KMS-11 (cell line): Measurements from ENCODE around the gene FAM120B.

Experiments used
- H2AFZ ChIP-seq: fragments of 200-600 bp; sonication (generic); 2 replicates; pipeline ENCODE4 v1.6.1; 2016; ENCODE audit warnings: antibody characterized with exemption, mixed run types, low read depth
- H3K27ac ChIP-seq: fragments of 200-600 bp; sonication (generic); 2 replicates; pipeline ENCODE4 v1.6.1; 2016; ENCODE audit warnings: mild to moderate bottlenecking, mixed run types
- H3K27me3 ChIP-seq: fragments of 200-600 bp; sonication (generic); 2 replicates; pipeline ENCODE4 v1.6.1; 2017; ENCODE audit warnings: mild to moderate bottlenecking, low read depth, mixed run types, moderate library complexity; ENCODE audit not compliant: insufficient read depth
- H3K36me3 ChIP-seq: fragments of 200-600 bp; sonication (generic); 2 replicates; pipeline ENCODE4 v1.6.1; 2017; ENCODE audit warnings: mild to moderate bottlenecking, mixed run types; ENCODE audit not compliant: insufficient read depth
- H3K4me1 ChIP-seq: fragments of 200-600 bp; sonication (generic); 2 replicates; pipeline ENCODE4 v1.6.1; 2016; ENCODE audit warnings: mild to moderate bottlenecking, low read depth, mixed run types; ENCODE audit not compliant: poor library complexity, severe bottlenecking
- H3K4me2 ChIP-seq: fragments of 200-600 bp; sonication (generic); 2 replicates; pipeline ENCODE4 v1.7.0; 2016; ENCODE audit warnings: mild to moderate bottlenecking, mixed run types
- H3K4me3 ChIP-seq: fragments of 200-600 bp; sonication (generic); IDR thresholded peaks from 2 replicates; pipeline ENCODE4 v1.6.1; 2017; ENCODE audit warnings: low read depth, low read length, mixed read lengths; ENCODE audit not compliant: insufficient read depth
- H3K79me2 ChIP-seq: fragments of 200-600 bp; sonication (generic); 2 replicates; pipeline ENCODE4 v1.6.1; 2016; ENCODE audit warnings: low read depth, mixed run types; ENCODE audit not compliant: insufficient read depth
- H3K9ac ChIP-seq: fragments of 200-600 bp; sonication (generic); 2 replicates; pipeline ENCODE4 v1.6.1; 2016; ENCODE audit warnings: mild to moderate bottlenecking, mixed run types
- H4K20me1 ChIP-seq: fragments of 200-600 bp; sonication (generic); 2 replicates; pipeline ENCODE4 v1.6.1; 2016; ENCODE audit warnings: mild to moderate bottlenecking, mixed run types; ENCODE audit not compliant: insufficient read depth
- TF ChIP-seq, protein P1 (sequence below): fragments of 200-600 bp; sonication (generic); conservative IDR thresholded peaks from 2 replicates; pipeline ENCODE4 v1.6.1; 2017; ENCODE audit warnings: low read depth, mild to moderate bottlenecking, antibody characterized with exemption, low read length, moderate library complexity, mixed read lengths

Gene FAM120B

DNA sequence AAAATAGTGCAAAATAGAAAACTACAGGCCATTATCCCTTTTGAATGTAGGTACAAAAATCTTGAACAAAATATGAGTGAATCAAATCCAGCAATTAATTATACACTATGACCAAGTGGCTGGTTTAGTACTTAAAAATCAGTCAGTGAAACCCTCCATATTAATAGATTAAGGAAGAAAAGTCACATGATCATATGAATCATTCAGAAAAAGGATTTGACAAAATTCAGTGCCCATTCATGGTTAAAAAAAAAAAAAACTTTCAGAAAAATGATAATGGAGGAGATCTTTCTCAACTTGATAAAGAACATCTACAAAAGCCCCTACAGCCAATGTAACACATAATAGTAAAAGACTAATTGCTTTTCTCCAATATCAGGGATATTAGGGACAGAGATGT, 75.0 kb downstream of the FAM120B start:
- Histone ChIP-seq H4K20me1 (no peaks in the 10 kb centered on the region), H3K4me1 (no peaks in the 10 kb centered on the region), H3K4me2 (no peak overlapping the region), H3K27me3 (no peaks in the 10 kb centered on the region), H3K79me2 (no peaks in the 10 kb centered on the region), H3K9ac (no peak overlapping the region), H3K4me3 (no peak overlapping the region), H2AFZ (no peak overlapping the region), H3K27ac (no peak overlapping the region), H3K36me3 (no peaks in the 10 kb centered on the region)
- TF ChIP-seq, protein P1, sequence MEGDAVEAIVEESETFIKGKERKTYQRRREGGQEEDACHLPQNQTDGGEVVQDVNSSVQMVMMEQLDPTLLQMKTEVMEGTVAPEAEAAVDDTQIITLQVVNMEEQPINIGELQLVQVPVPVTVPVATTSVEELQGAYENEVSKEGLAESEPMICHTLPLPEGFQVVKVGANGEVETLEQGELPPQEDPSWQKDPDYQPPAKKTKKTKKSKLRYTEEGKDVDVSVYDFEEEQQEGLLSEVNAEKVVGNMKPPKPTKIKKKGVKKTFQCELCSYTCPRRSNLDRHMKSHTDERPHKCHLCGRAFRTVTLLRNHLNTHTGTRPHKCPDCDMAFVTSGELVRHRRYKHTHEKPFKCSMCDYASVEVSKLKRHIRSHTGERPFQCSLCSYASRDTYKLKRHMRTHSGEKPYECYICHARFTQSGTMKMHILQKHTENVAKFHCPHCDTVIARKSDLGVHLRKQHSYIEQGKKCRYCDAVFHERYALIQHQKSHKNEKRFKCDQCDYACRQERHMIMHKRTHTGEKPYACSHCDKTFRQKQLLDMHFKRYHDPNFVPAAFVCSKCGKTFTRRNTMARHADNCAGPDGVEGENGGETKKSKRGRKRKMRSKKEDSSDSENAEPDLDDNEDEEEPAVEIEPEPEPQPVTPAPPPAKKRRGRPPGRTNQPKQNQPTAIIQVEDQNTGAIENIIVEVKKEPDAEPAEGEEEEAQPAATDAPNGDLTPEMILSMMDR = no peak

DNA sequence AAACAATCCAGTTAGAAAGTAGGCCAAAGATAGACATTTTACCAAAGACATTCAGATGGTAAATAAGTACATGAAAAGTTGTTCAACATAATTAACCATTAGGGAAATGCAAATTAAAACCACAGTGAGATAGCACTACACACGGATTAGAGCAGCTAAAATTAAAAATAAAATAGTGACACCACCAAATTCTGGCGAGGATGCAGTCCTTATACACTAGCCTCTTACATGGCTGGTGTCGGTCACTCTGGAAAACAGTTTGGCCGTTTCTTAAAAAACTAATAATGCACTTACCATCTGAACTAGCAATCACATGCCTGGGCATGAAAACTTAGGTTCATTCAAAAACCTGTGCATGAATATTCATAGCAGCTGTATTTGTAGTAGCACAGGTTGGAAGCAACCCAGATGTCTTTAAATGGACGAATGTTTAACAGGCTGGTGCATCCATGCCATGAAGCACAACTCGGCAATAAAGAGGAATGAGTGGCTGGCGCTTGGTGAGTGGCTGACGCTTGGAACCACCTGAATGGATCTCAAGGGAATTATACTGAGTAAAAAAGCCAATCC, 77.0 kb downstream of the FAM120B start:
- H3K79me2 ChIP-seq = no peaks in the 10 kb centered on the region
- H3K27me3 ChIP-seq = no peaks in the 10 kb centered on the region
- no peaks in the 10 kb centered on the region for H3K4me1 ChIP-seq
- TF ChIP-seq, protein P1 = no peak
- H3K4me2 ChIP-seq = no peak overlapping the region
- no peak overlapping the region for H2AFZ ChIP-seq
- no peak overlapping the region for H3K4me3 ChIP-seq
- H3K9ac ChIP-seq = no peak overlapping the region
- no peaks in the 10 kb centered on the region for H4K20me1 ChIP-seq
- no peaks in the 10 kb centered on the region for H3K36me3 ChIP-seq
- no peak overlapping the region for H3K27ac ChIP-seq

DNA sequence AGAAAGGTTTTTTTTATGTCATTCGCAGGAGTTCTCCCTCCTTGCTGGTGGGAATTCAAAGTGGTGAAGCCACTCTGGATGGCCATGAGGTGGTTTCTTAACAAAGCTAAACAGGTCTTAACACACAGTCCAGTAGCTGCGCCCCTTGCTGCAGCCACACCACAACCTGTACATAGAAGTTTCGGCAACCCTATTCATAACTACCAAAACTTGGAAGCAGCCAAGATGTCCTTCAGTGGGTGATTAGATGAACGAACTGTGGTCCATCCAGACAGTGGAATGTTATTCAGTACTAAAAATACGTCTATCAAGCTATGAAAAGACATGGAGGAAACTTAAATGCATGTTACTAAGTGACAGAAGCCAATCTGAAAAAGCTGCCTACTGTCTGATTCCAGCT, 78.9 kb downstream of the FAM120B start:
- TF ChIP-seq, protein P1 = no peak
- Histone ChIP-seq H3K79me2 (no peaks in the 10 kb centered on the region), H3K4me3 (no peak overlapping the region)

DNA sequence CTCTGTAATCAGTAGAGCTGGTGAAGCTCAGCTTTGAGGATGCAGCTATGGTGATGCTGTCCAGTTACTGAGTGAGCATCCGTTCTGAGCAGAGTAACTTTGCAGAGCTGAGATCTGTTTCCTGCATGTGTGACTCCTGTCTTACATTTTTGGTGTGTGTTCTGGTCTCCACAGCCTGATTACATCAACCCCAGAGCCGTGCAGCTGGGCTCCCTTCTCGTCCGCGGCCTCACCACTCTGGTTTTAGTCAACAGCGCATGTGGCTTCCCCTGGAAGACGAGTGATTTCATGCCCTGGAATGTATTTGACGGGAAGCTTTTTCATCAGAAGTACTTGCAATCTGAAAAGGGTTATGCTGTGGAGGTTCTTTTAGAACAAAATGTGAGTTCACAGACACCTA, 81.6 kb downstream of the FAM120B start:
- H3K4me3 ChIP-seq = no peak overlapping the region
- no peaks in the 10 kb centered on the region for H3K79me2 ChIP-seq
- H3K36me3 ChIP-seq = no peaks in the 10 kb centered on the region
- TF ChIP-seq, protein P1 = no peak
- no peak overlapping the region for H3K27ac ChIP-seq
- H3K4me1 ChIP-seq = no peaks in the 10 kb centered on the region
- no peak overlapping the region for H3K9ac ChIP-seq
- no peaks in the 10 kb centered on the region for H3K27me3 ChIP-seq
- no peak overlapping the region for H3K4me2 ChIP-seq
- no peak overlapping the region for H2AFZ ChIP-seq
- H4K20me1 ChIP-seq = no peaks in the 10 kb centered on the region

More for the DNA sequence above, 78.9 kb downstream of the FAM120B start:
- H3K4me2 ChIP-seq = no peak overlapping the region
- no peaks in the 10 kb centered on the region for H3K36me3 ChIP-seq
- no peak overlapping the region for H3K27ac ChIP-seq
- H3K4me1 ChIP-seq = no peaks in the 10 kb centered on the region
- no peaks in the 10 kb centered on the region for H3K27me3 ChIP-seq
- no peak overlapping the region for H3K9ac ChIP-seq
- no peaks in the 10 kb centered on the region for H4K20me1 ChIP-seq
- no peak overlapping the region for H2AFZ ChIP-seq
